ENCODE data around the gene GALNT8. TPM values are rescaled to one million over a fixed set of nuclear protein-coding genes. Genes with fewer than 3 reads are reported as not detected.

The GALNT8 gene
- total RNA-seq, result 0.82 and 0.99 TPM in 2 replicates

- Mint-ChIP-seq H3K4me1 (no peaks in the 10 kb centered on the region), H3K36me3 (ENCODE audit: low read depth) (no peaks in the 10 kb centered on the region), H3K9me3 (no peaks in the 10 kb centered on the region), H3K4me3 (no peak within 1 kb of the TSS), H3K27me3 (peaks cover 39% of the 10 kb centered on the region), H3K27ac (no peak within 1 kb of the TSS)
- intact Hi-C loops (cut with micrococcal nuclease), result no loop called here
- no peak for DNase-seq
Observed at GRCh38 chr12:4719821-4720636, at the start of gene GALNT8. Gene GALNT8 (plus strand): TSS chr12:4720400. CDS start chr12:4720678, 278 bp downstream.

- H3K4me1 Mint-ChIP-seq, result no peaks in the 10 kb centered on the region
- no peak overlapping the region for H3K27ac Mint-ChIP-seq
- no peak overlapping the region for H3K4me3 Mint-ChIP-seq
- no peaks in the 10 kb centered on the region for H3K27me3 Mint-ChIP-seq
- H3K9me3 Mint-ChIP-seq, result no peaks in the 10 kb centered on the region
- intact Hi-C loops (cut with micrococcal nuclease), result no loop called here
- peaks cover 40% of the 10 kb centered on the region for H3K36me3 Mint-ChIP-seq (ENCODE audit: low read depth)
- no peak for DNase-seq
Observed at GRCh38 chr12:4679711-4680110, 40.5 kb upstream of the GALNT8 start.

- Mint-ChIP-seq H3K36me3 (ENCODE audit: low read depth) (peaks cover 49% of the 10 kb centered on the region), H3K9me3 (no peaks in the 10 kb centered on the region), H3K4me1 (no peaks in the 10 kb centered on the region), H3K4me3 (no peak overlapping the region), H3K27ac (no peak overlapping the region), H3K27me3 (no peaks in the 10 kb centered on the region)
- intact Hi-C loops (cut with micrococcal nuclease), result no loop called here
- DNase-seq, result no peak
Observed at GRCh38 chr12:4681732-4682131, 38.5 kb upstream of the GALNT8 start.

- Mint-ChIP-seq H3K4me1 (no peaks in the 10 kb centered on the region), H3K27me3 (no peaks in the 10 kb centered on the region), H3K4me3 (no peak overlapping the region), H3K9me3 (no peaks in the 10 kb centered on the region), H3K27ac (no peak overlapping the region), H3K36me3 (ENCODE audit: low read depth) (peaks cover 43% of the 10 kb centered on the region)
- DNase-seq, result no peak
- intact Hi-C loops (cut with micrococcal nuclease), result no loop called here
Observed at GRCh38 chr12:4685317-4685716, 34.9 kb upstream of the GALNT8 start.

GRCh38 chr12:4690760-4691159, 29.4 kb upstream of the GALNT8 start:
- Mint-ChIP-seq H3K9me3 (no peaks in the 10 kb centered on the region), H3K36me3 (ENCODE audit: low read depth) (peaks cover 32% of the 10 kb centered on the region), H3K4me1 (no peaks in the 10 kb centered on the region), H3K27me3 (no peaks in the 10 kb centered on the region), H3K4me3 (no peak overlapping the region), H3K27ac (no peak overlapping the region)
- peak; percentile 42 for DNase-seq
- intact Hi-C loops (cut with micrococcal nuclease), result no loop called here

- intact Hi-C loops (cut with micrococcal nuclease), result no loop called here
- Mint-ChIP-seq H3K27ac (no peak overlapping the region), H3K4me3 (no peak overlapping the region), H3K27me3 (peaks cover 2% of the 10 kb centered on the region), H3K36me3 (ENCODE audit: low read depth) (peaks cover 4% of the 10 kb centered on the region), H3K9me3 (no peaks in the 10 kb centered on the region), H3K4me1 (no peaks in the 10 kb centered on the region)
- DNase-seq, result peak; percentile 49
Observed at GRCh38 chr12:4700621-4701026, 19.6 kb upstream of the GALNT8 start.

GRCh38 chr12:4701395-4702190, 18.6 kb upstream of the GALNT8 start:
- H3K27ac Mint-ChIP-seq, result no peak overlapping the region
- intact Hi-C loops (cut with micrococcal nuclease), result no loop called here
- peaks cover 7% of the 10 kb centered on the region for H3K27me3 Mint-ChIP-seq
- H3K4me1 Mint-ChIP-seq, result no peaks in the 10 kb centered on the region
- no peaks in the 10 kb centered on the region for H3K9me3 Mint-ChIP-seq
- H3K36me3 Mint-ChIP-seq (ENCODE audit: low read depth), result peaks cover 4% of the 10 kb centered on the region
- no peak overlapping the region for H3K4me3 Mint-ChIP-seq
- peak; percentile 29 for DNase-seq

GRCh38 chr12:4703676-4704075, 16.5 kb upstream of the GALNT8 start:
- H3K9me3 Mint-ChIP-seq, result no peaks in the 10 kb centered on the region
- H3K36me3 Mint-ChIP-seq (ENCODE audit: low read depth), result peaks cover 4% of the 10 kb centered on the region
- H3K27me3 Mint-ChIP-seq, result peaks cover 20% of the 10 kb centered on the region
- H3K4me3 Mint-ChIP-seq, result no peak overlapping the region
- no peak overlapping the region for H3K27ac Mint-ChIP-seq
- H3K4me1 Mint-ChIP-seq, result no peaks in the 10 kb centered on the region
- intact Hi-C loops (cut with micrococcal nuclease), result no loop called here
- DNase-seq, result no peak

- no peak for DNase-seq
- no peaks in the 10 kb centered on the region for H3K9me3 Mint-ChIP-seq
- no peak overlapping the region for H3K4me3 Mint-ChIP-seq
- intact Hi-C loops (cut with micrococcal nuclease), result no loop called here
- peaks cover 22% of the 10 kb centered on the region for H3K27me3 Mint-ChIP-seq
- no peaks in the 10 kb centered on the region for H3K4me1 Mint-ChIP-seq
- peaks cover 2% of the 10 kb centered on the region for H3K36me3 Mint-ChIP-seq (ENCODE audit: low read depth)
- no peak overlapping the region for H3K27ac Mint-ChIP-seq
Observed at GRCh38 chr12:4705824-4706223, 14.4 kb upstream of the GALNT8 start.

- intact Hi-C loops (cut with micrococcal nuclease), result no loop called here
- Mint-ChIP-seq H3K4me1 (no peaks in the 10 kb centered on the region), H3K27me3 (peaks cover 25% of the 10 kb centered on the region), H3K4me3 (no peak overlapping the region), H3K27ac (no peak overlapping the region), H3K9me3 (no peaks in the 10 kb centered on the region), H3K36me3 (ENCODE audit: low read depth) (no peaks in the 10 kb centered on the region)
- DNase-seq, result no peak
Observed at GRCh38 chr12:4707306-4707705, 12.9 kb upstream of the GALNT8 start.

- peaks cover 29% of the 10 kb centered on the region for H3K27me3 Mint-ChIP-seq
- H3K36me3 Mint-ChIP-seq (ENCODE audit: low read depth), result no peaks in the 10 kb centered on the region
- no peaks in the 10 kb centered on the region for H3K9me3 Mint-ChIP-seq
- H3K4me1 Mint-ChIP-seq, result no peaks in the 10 kb centered on the region
- H3K4me3 Mint-ChIP-seq, result no peak overlapping the region
- H3K27ac Mint-ChIP-seq, result no peak overlapping the region
- DNase-seq, result no peak
- intact Hi-C loops (cut with micrococcal nuclease), result no loop called here
Observed at GRCh38 chr12:4710113-4710512, 10.1 kb upstream of the GALNT8 start.

- Mint-ChIP-seq H3K27me3 (peaks cover 16% of the 10 kb centered on the region), H3K4me1 (no peaks in the 10 kb centered on the region), H3K4me3 (no peak overlapping the region), H3K36me3 (ENCODE audit: low read depth) (no peaks in the 10 kb centered on the region), H3K27ac (no peak overlapping the region), H3K9me3 (no peaks in the 10 kb centered on the region)
- DNase-seq, result no peak
- intact Hi-C loops (cut with micrococcal nuclease), result no loop called here
Observed at GRCh38 chr12:4714879-4715278, 5.3 kb upstream of the GALNT8 start.

- Mint-ChIP-seq H3K4me3 (no peak overlapping the region), H3K27ac (no peak overlapping the region), H3K36me3 (ENCODE audit: low read depth) (no peaks in the 10 kb centered on the region), H3K9me3 (no peaks in the 10 kb centered on the region), H3K27me3 (peaks cover 41% of the 10 kb centered on the region), H3K4me1 (no peaks in the 10 kb centered on the region)
- intact Hi-C loops (cut with micrococcal nuclease), result no loop called here
- no peak for DNase-seq
Observed at GRCh38 chr12:4717806-4718205, 2.4 kb upstream of the GALNT8 start.

GRCh38 chr12:4720637-4720995, 416 bp downstream of the GALNT8 start:
- H3K4me3 Mint-ChIP-seq, result no peak overlapping the region
- H3K4me1 Mint-ChIP-seq, result no peaks in the 10 kb centered on the region
- H3K27ac Mint-ChIP-seq, result no peak overlapping the region
- peaks cover 39% of the 10 kb centered on the region for H3K27me3 Mint-ChIP-seq
- intact Hi-C loops (cut with micrococcal nuclease), result no loop called here
- H3K36me3 Mint-ChIP-seq (ENCODE audit: low read depth), result no peaks in the 10 kb centered on the region
- H3K9me3 Mint-ChIP-seq, result no peaks in the 10 kb centered on the region
- DNase-seq, result no peak
